Karpas-422 (cell line): Measurements from ENCODE around the gene ZACN. TPM values are rescaled to one million over a fixed set of nuclear protein-coding genes. Genes with fewer than 3 reads are reported as not detected.

Experiments used
- DNase-seq: peaks from one replicate; pipeline ENCODE4 v3.0.0-alpha.2; 2015
- H2AFZ ChIP-seq: fragments of 200-600 bp; sonication (generic); 2 replicates; pipeline ENCODE4 v1.6.1; 2014; ENCODE audit warnings: antibody characterized with exemption, low read length, mixed read lengths
- H3K27ac ChIP-seq: fragments of 200-600 bp; sonication (generic); 2 replicates; pipeline ENCODE4 v1.5.1; 2014; ENCODE audit warnings: mild to moderate bottlenecking, low read length, moderate library complexity
- H3K27me3 ChIP-seq: fragments of 200-600 bp; sonication (generic); 2 replicates; pipeline ENCODE4 v1.6.1; 2014; ENCODE audit warnings: low read length, mixed read lengths
- H3K36me3 ChIP-seq: fragments of 200-600 bp; sonication (generic); 2 replicates; pipeline ENCODE4 v1.6.1; 2014; ENCODE audit warnings: low read length, mixed read lengths; ENCODE audit not compliant: insufficient read depth
- H3K4me1 ChIP-seq: fragments of 200-600 bp; sonication (generic); 2 replicates; pipeline ENCODE4 v1.6.1; 2014; ENCODE audit warnings: mild to moderate bottlenecking, low read length, mixed read lengths
- H3K4me2 ChIP-seq: fragments of 200-600 bp; sonication (generic); 2 replicates; pipeline ENCODE4 v1.6.1; 2014; ENCODE audit warnings: low read length, low read depth, mild to moderate bottlenecking; ENCODE audit not compliant: poor library complexity, severe bottlenecking
- H3K4me3 ChIP-seq: fragments of 200-600 bp; sonication (generic); 2 replicates; pipeline ENCODE4 v1.5.1; 2014; ENCODE audit warnings: mild to moderate bottlenecking, antibody characterized with exemption, low read length, mixed read lengths
- H3K79me2 ChIP-seq: fragments of 200-600 bp; sonication (generic); 2 replicates; pipeline ENCODE4 v1.6.1; 2014; ENCODE audit warnings: mild to moderate bottlenecking, low read length, mixed read lengths
- H3K9ac ChIP-seq: fragments of 200-600 bp; sonication (generic); 2 replicates; pipeline ENCODE4 v1.6.0; 2014; ENCODE audit warnings: low read length
- H3K9me2 ChIP-seq: fragments of 200-600 bp; sonication (generic), shearing (Covaris generic); replicated peaks from 2 replicates; pipeline ENCODE4 v1.6.0; 2014; ENCODE audit warnings: mild to moderate bottlenecking, low read length, moderate library complexity; ENCODE audit not compliant: insufficient read depth
- H3K9me3 ChIP-seq: fragments of 300-700, 200-600 bp; sonication (generic); 2 replicates; pipeline ENCODE4 v1.6.1; 2014; ENCODE audit warnings: low read length, mixed read lengths
- H4K20me1 ChIP-seq: fragments of 200-600 bp; sonication (generic); 2 replicates; pipeline ENCODE4 v1.6.1; 2014; ENCODE audit warnings: mild to moderate bottlenecking, antibody characterized with exemption, low read length, low read depth; ENCODE audit not compliant: insufficient read depth
- total RNA-seq: library from RNA; depleted of rRNA; stranded (reverse); fragments of >200 nt; shearing (Covaris generic); gene quantifications from 2 replicates; pipeline ENCODE4 v1.2.3, GENCODE V29; 2014; ENCODE audit warnings: low replicate concordance

Gene ZACN
- total RNA-seq, 1 experiment from 2014 or later = not detected

DNA sequence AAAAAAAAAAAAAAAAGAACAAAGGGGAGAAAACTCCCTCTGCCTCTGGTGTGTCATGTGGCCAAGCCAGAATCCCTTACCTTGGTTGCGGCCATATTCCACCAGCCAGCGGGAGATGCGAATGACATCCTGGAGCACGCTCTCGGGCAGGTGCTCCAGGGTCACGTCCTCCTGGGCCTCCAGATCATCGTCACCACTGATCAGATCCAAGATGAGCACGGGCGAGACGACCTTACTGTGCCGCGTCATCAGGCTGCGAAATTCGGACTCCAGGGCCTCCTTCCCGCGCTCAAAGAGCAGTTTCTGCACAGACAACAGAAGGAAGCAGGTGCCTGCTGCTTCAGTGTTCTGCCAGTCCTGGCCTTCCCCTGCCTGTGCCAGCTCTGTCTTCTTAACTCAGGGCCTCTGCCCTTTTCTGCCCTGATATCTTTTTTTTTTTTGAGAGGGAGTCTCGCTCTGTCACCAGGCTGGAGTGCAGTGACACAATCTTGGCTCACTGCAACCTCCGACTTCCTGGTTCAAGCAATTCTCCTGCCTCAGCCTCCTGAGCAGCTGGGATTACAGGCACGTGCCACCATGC lies 18.8 kb downstream of the ZACN start:
- peaks cover 10% of the 10 kb centered on the region for H3K79me2 ChIP-seq
- H3K9me3 ChIP-seq = no peaks in the 10 kb centered on the region
- H3K4me2 ChIP-seq = no peak overlapping the region
- H3K27me3 ChIP-seq = no peaks in the 10 kb centered on the region
- H3K4me3 ChIP-seq = no peak overlapping the region
- peaks cover 1% of the 10 kb centered on the region; the same call in 1 of the 2 replicates for H4K20me1 ChIP-seq
- no peak overlapping the region for H3K9ac ChIP-seq
- peaks cover 9% of the 10 kb centered on the region for H3K4me1 ChIP-seq
- no peak overlapping the region for H3K27ac ChIP-seq
- H3K36me3 ChIP-seq = peaks cover 12% of the 10 kb centered on the region
- H3K9me2 ChIP-seq = no peaks in the 10 kb centered on the region
- H2AFZ ChIP-seq = no peak overlapping the region
- no peak for DNase-seq

DNA sequence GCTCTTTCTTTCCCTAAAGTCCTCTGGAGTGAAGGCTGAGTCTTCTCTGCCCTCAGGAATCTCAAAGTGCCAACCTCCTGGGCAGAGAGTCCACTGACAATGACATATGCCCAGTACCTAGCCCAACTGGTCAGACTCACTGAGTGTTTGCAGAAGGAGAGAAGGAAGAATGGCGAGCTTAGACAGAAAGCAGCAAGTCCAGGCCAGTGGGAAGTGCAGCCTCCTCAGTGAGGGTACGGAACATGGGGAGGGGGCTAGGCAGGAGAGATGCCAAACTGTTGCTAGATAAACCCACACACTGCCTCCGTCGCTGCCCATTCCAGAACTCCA lies 23.9 kb downstream of the ZACN start:
- H3K4me3 ChIP-seq = peak overlapping the region; percentile 89
- peak overlapping the region; percentile 96 for H3K4me2 ChIP-seq
- peak overlapping the region; percentile 70; the same call in 1 of the 2 replicates for H2AFZ ChIP-seq

DNA sequence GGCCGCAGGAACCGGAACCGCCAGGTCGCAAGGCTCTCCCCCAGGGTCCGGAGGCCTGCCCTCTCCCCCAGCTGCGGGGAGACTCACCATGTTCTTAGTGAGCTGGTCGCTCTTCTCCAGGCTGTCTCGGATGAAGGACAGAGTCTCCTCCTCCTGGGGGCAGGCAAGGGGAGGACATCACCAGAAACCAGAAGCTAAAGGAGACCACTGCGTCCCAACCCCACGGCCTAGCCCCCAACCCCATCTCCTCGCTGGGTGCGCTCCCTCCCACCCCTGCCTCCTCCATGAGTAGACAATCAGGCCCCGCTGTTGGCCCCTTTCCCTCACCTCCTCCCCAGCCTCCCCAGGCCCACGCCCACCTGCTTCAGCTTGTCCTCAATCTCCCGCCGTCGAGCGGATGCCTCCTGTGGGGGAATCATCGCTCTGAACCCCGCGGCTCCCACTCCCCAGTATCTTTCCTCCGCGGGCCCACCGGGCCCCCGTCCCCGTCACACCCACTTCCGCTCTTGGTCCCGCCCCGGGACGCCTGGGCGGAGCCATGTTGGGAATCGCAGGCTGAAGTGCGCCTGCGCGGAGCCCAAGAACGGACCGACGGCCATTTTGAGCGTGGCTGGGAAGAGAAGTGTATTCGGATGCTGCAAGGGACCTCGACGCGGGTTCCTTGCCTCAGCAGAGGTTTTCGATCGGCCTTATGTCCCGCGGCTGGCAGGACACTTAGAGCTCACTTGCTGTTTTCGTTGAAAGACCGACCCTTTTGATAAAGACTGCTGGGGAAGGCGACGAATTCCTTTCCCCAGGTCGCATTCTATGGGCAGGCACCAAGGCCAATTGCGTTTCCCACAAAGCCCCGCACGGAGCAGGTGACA lies 24.5 kb downstream of the ZACN start, which contains the start of gene EXOC7:
EXOC7 (minus strand) TSS at position 514 of the 866 bp plus-strand sequence; CDS start at position 419, 95 bp downstream.
- Histone ChIP-seq H3K27ac (no peak within 1 kb of the TSS; the same call in 1 of the 2 replicates), H3K79me2 (peaks cover 17% of the 10 kb centered on the region), H3K4me2 (peak within 1 kb of the TSS; percentile 96), H3K9ac (peak within 1 kb of the TSS; percentile 88), H4K20me1 (peaks cover 3% of the 10 kb centered on the region; the same call in 1 of the 2 replicates), H3K36me3 (peaks cover 12% of the 10 kb centered on the region), H3K27me3 (no peaks in the 10 kb centered on the region), H3K9me2 (no peaks in the 10 kb centered on the region), H3K9me3 (no peaks in the 10 kb centered on the region), H3K4me1 (peaks cover 18% of the 10 kb centered on the region), H3K4me3 (peak within 1 kb of the TSS; percentile 89), H2AFZ (peak within 1 kb of the TSS; percentile 70; the same call in 1 of the 2 replicates)
- DNase-seq = peak; percentile 98

More for the DNA sequence above, 23.9 kb downstream of the ZACN start:
- H3K27me3 ChIP-seq = no peaks in the 10 kb centered on the region
- H3K4me1 ChIP-seq = peaks cover 18% of the 10 kb centered on the region
- peaks cover 17% of the 10 kb centered on the region for H3K79me2 ChIP-seq
- H3K9me3 ChIP-seq = no peaks in the 10 kb centered on the region
- peaks cover 12% of the 10 kb centered on the region for H3K36me3 ChIP-seq
- H3K27ac ChIP-seq = no peak overlapping the region
- no peaks in the 10 kb centered on the region for H3K9me2 ChIP-seq
- DNase-seq = no peak
- peaks cover 3% of the 10 kb centered on the region; the same call in 1 of the 2 replicates for H4K20me1 ChIP-seq
- peak overlapping the region; percentile 88 for H3K9ac ChIP-seq

DNA sequence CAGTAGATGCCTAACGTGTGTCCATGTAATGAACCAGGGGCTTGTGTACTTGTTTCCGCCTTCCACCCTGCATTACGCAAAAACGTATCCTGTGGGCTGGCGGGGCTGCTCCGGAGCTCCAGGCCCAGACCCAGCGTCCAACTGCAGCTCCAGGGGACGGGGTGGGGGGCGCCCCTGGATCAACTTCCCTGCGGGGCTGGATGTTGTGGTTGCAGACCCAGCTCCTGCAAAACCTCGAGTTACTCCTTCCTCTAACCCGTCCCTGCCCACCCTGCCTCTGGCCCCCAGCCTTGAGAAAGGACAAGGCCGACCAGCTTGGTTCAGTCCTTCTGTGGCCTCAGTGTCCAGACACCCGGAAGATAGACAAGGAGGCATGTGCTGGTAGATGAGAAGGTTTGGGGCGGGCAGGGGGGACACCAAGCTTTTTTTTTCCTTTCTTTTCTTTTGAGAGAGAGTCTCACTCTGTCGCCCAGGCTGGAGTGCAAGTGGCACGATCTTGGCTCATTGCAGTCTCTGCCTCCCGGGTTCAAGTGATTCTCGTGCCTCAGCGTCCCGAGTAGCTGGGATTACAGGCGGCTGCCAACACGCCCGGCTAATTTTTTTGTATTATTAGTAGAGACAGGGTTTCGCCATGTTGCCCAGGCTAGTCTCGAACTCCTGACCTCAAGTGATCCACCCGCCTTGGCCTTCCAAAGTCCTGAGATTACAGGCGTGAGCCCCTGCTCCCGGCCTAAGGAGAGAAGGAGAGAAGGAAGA lies 25.3 kb downstream of the ZACN start:
- H3K27ac ChIP-seq = no peak overlapping the region
- H3K9me3 ChIP-seq = no peaks in the 10 kb centered on the region
- no peaks in the 10 kb centered on the region for H3K9me2 ChIP-seq
- no peaks in the 10 kb centered on the region for H3K27me3 ChIP-seq
- peaks cover 3% of the 10 kb centered on the region; the same call in 1 of the 2 replicates for H4K20me1 ChIP-seq
- peaks cover 12% of the 10 kb centered on the region for H3K36me3 ChIP-seq
- peaks cover 18% of the 10 kb centered on the region for H3K4me1 ChIP-seq
- no peak for DNase-seq
- peaks cover 17% of the 10 kb centered on the region for H3K79me2 ChIP-seq
- peak overlapping the region; percentile 89 for H3K4me3 ChIP-seq
- H3K4me2 ChIP-seq = peak overlapping the region; percentile 96
- peak overlapping the region; percentile 88 for H3K9ac ChIP-seq
- H2AFZ ChIP-seq = peak overlapping the region; percentile 70; the same call in 1 of the 2 replicates

DNA sequence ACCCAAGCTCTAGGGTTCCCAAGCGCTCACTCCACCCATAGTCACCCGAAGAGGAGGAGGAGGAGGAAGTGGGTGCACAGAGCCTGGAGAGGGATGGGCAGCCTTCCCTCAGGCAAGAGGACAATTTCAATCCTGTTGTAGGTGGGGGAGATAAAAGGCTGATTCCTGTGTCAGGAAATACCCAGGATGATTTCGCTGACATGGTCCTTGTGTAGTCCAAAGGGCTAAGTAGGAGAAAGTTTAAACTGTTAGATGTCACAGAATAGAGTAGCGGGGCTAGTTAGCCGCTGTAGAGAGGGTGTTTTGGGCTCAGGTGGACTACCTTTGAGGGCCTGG lies 25.9 kb downstream of the ZACN start:
- Histone ChIP-seq H3K9me2 (no peaks in the 10 kb centered on the region), H3K27ac (no peak overlapping the region), H3K4me3 (no peak overlapping the region), H2AFZ (no peak overlapping the region), H4K20me1 (peaks cover 3% of the 10 kb centered on the region; the same call in 1 of the 2 replicates), H3K4me1 (peaks cover 18% of the 10 kb centered on the region), H3K4me2 (no peak overlapping the region), H3K79me2 (peaks cover 17% of the 10 kb centered on the region), H3K9me3 (no peaks in the 10 kb centered on the region), H3K9ac (no peak overlapping the region), H3K36me3 (peaks cover 9% of the 10 kb centered on the region), H3K27me3 (no peaks in the 10 kb centered on the region)
- DNase-seq = no peak

DNA sequence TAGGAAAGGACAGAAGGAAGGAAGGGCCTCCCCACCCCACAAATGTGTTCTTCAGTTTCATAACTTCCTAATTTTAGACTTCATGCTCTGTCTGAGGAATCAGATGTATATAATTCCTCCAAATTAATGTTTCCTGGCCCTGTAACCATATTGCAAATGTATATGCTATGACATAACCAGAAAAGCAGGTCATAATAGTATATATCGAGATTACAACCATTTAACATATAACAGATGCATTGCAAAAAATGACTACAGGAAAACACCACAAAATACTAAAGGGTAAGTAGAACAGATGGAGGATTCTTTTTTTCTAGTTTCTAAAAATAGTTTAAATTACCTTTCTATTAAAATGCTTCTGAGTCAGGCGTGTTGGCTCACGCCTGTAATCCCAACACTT lies 27.7 kb downstream of the ZACN start:
- H4K20me1 ChIP-seq = peaks cover 3% of the 10 kb centered on the region; the same call in 1 of the 2 replicates
- H3K36me3 ChIP-seq = no peaks in the 10 kb centered on the region
- H3K4me1 ChIP-seq = peaks cover 18% of the 10 kb centered on the region
- no peaks in the 10 kb centered on the region for H3K9me3 ChIP-seq
- no peak for DNase-seq
- H3K79me2 ChIP-seq = peaks cover 17% of the 10 kb centered on the region
- no peak overlapping the region for H3K4me2 ChIP-seq
- no peaks in the 10 kb centered on the region for H3K9me2 ChIP-seq
- no peaks in the 10 kb centered on the region for H3K27me3 ChIP-seq
- no peak overlapping the region for H3K4me3 ChIP-seq
- peak overlapping the region; percentile 42; the same call in 1 of the 2 replicates for H2AFZ ChIP-seq
- H3K9ac ChIP-seq = no peak overlapping the region
- no peak overlapping the region for H3K27ac ChIP-seq

DNA sequence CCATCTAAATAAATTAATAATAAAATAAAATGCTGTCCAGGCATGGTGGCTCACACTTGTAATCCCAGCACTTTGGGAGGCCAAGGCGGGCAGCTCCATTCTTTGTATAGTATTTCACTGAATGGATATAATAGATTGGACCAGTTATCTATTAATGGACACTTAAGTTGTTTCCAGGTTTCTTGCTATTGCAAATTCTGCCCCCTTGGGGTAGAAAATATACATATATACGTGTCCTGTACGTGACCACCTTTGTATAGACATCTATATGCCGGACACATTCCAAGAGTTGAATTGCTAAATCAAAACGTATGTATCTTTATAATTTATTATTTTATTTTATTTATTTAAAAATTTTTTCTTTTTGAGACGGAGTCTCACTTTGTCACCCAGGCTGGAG lies 28.5 kb downstream of the ZACN start:
- no peak overlapping the region for H2AFZ ChIP-seq
- no peak overlapping the region for H3K4me3 ChIP-seq
- H3K9me3 ChIP-seq = no peaks in the 10 kb centered on the region
- H3K4me2 ChIP-seq = no peak overlapping the region
- no peak overlapping the region for H3K27ac ChIP-seq
- H4K20me1 ChIP-seq = peaks cover 3% of the 10 kb centered on the region; the same call in 1 of the 2 replicates
- no peaks in the 10 kb centered on the region for H3K9me2 ChIP-seq
- H3K79me2 ChIP-seq = peaks cover 10% of the 10 kb centered on the region
- no peaks in the 10 kb centered on the region for H3K36me3 ChIP-seq
- H3K9ac ChIP-seq = no peak overlapping the region
- no peaks in the 10 kb centered on the region for H3K27me3 ChIP-seq
- peak; percentile 76 for DNase-seq
- H3K4me1 ChIP-seq = peaks cover 18% of the 10 kb centered on the region

DNA sequence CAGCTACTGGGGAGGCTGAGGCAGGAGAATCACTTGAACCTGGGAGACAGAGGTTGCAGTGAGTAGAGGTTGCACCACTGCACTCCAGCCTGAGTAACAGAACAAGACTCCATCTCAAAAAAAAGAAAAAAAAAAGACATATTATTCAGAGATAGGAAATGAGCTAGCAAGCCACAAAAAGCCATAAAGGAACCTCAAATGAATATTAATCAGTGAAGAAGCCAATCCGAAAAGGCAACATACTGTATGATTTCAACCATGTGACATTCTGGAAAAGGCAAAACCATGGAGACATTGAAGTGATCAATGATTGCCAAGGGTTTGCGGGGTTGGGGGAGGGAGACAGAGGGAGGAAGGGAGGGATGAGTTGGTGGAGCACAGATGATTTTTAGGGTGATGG lies 33.0 kb downstream of the ZACN start:
- no peak for DNase-seq
- Histone ChIP-seq H3K4me2 (no peak overlapping the region), H4K20me1 (no peaks in the 10 kb centered on the region), H3K4me1 (no peaks in the 10 kb centered on the region), H3K79me2 (no peaks in the 10 kb centered on the region), H3K9me3 (no peaks in the 10 kb centered on the region), H2AFZ (no peak overlapping the region), H3K27me3 (no peaks in the 10 kb centered on the region), H3K9ac (no peak overlapping the region), H3K36me3 (no peaks in the 10 kb centered on the region), H3K4me3 (no peak overlapping the region), H3K27ac (no peak overlapping the region), H3K9me2 (no peaks in the 10 kb centered on the region)
